ENCODE measurements around the gene UACA.

- TF ChIP-seq EZH2 (IDR thresholded peaks at IDR 0.05) (no peak), POLR2AphosphoS5 (IDR thresholded peaks at IDR 0.05; ENCODE audit: borderline replicate concordance, low read depth, low read length) (no peak), FOXP2 (optimal IDR thresholded peaks at IDR 0.05; ENCODE audit: control extremely low read depth, extremely low read length, insufficient read depth) (no peak)
Measured at GRCh38 chr15:70701171-70701570, 62.2 kb downstream of the UACA start.

Measured in SK-N-MC (cell line).